ENCODE data around the gene TMPRSS11A. TPM values are rescaled to one million over a fixed set of nuclear protein-coding genes. Genes with fewer than 3 reads are reported as not detected.
A peak's percentile ranks its signal among the peaks of the same experiment; 100 is the strongest.

Gene TMPRSS11A
- polyA plus RNA-seq, 1 donor (not counting 4 experiments of a cell fraction or from before 2014, with no cell fraction given), result 0.03 TPM

DNA sequence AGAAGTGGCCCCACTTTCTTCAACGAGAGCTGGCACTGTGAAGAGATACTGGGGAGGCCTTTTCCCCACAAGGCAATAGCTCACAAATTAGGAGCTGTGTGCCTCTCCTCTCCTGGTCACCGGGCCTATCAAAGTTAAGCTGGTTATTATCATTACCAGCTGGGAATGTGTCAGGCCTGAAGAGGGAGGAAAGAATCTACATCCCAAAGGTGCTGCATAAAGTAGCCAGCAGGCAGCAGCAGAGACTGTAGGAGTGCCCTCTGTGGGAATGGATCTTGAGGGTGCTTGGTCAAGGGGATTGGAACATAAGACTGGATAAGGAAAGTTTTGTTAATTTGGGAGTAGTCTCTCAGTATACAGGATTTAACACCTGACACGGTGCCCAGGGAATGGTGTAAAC lies 70.4 kb downstream of the TMPRSS11A start:
- Histone ChIP-seq H3K4me3 (ENCODE audit: control insufficient read depth in 2 of 3, extremely low read depth in 1 of 3, insufficient read depth in 2 of 3, low read depth in 1 of 3, low read length in 3 of 3) (no peak overlapping the region), H3K9ac (ENCODE audit: control insufficient read depth, extremely low read depth, insufficient read depth, low read length) (no peak overlapping the region), H3K4me1 (ENCODE audit: control insufficient read depth, extremely low read depth, insufficient read depth, low read length) (peaks cover 7% of the 10 kb centered on the region), H3K27ac (ENCODE audit: control insufficient read depth, insufficient read depth, low read length) (no peak overlapping the region), H3K79me2 (ENCODE audit: control insufficient read depth, insufficient read depth, low read length) (no peaks in the 10 kb centered on the region), H3K27me3 (ENCODE audit: control insufficient read depth, extremely low read depth, insufficient read depth, low read length) (no peaks in the 10 kb centered on the region), H3K9me3 (ENCODE audit: control insufficient read depth, low read depth, low read length) (no peaks in the 10 kb centered on the region), H3K4me2 (ENCODE audit: control insufficient read depth, extremely low read depth, insufficient read depth, low read depth, low read length) (no peak overlapping the region), H3K36me3 (ENCODE audit: control insufficient read depth in 2 of 2, extremely low read depth in 1 of 2, insufficient read depth in 2 of 2, low read length in 2 of 2) (no peaks in the 10 kb centered on the region), H2AFZ (ENCODE audit: control insufficient read depth, low read length) (no peak overlapping the region), H3K9me1 (ENCODE audit: control insufficient read depth, extremely low read depth, insufficient read depth, low read length) (no peaks in the 10 kb centered on the region), H4K20me1 (ENCODE audit: control insufficient read depth, extremely low read depth, insufficient read depth, low read length) (no peaks in the 10 kb centered on the region)
- DNase-seq (ENCODE audit: low read depth, low spot score), result no peak
- FAIRE-seq, result peak; percentile 43
- TF ChIP-seq, protein P1, sequence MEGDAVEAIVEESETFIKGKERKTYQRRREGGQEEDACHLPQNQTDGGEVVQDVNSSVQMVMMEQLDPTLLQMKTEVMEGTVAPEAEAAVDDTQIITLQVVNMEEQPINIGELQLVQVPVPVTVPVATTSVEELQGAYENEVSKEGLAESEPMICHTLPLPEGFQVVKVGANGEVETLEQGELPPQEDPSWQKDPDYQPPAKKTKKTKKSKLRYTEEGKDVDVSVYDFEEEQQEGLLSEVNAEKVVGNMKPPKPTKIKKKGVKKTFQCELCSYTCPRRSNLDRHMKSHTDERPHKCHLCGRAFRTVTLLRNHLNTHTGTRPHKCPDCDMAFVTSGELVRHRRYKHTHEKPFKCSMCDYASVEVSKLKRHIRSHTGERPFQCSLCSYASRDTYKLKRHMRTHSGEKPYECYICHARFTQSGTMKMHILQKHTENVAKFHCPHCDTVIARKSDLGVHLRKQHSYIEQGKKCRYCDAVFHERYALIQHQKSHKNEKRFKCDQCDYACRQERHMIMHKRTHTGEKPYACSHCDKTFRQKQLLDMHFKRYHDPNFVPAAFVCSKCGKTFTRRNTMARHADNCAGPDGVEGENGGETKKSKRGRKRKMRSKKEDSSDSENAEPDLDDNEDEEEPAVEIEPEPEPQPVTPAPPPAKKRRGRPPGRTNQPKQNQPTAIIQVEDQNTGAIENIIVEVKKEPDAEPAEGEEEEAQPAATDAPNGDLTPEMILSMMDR (optimal IDR thresholded peaks at IDR 0.05 in 1 of 3, IDR thresholded peaks at IDR 0.05 in 1 of 3, conservative IDR thresholded peaks at IDR 0.05 in 1 of 3; ENCODE audit: extremely low read depth in 1 of 3, insufficient read depth in 2 of 3, low read length in 3 of 3), result peak; percentile 30 to 53 (median 34)
- no peak for TF ChIP-seq EZH2 (IDR thresholded peaks at IDR 0.05; ENCODE audit: low read length)
- dilution Hi-C loops (cut with MboI; ENCODE audit: extremely low pct_ligation_motif_present, low sequenced_read_pairs), result no loop called here

DNA sequence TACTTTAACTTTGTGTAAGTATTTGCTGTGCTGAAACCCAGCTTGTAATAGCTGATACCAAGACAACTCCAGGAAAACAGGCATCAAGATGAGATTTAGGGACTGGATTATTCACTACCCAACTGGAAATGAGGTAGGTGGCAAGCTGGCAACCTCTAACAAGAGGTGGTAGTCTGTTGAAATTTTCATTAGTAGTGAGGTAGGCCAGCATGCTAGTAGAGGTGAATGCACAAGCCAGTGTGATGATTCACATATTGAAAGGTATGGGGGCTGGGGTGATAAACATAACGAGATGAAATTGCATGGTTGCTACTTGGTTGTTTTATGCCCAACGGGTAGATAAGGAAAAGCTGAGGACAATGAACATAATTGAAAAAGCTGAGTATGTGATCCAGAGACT lies 71.0 kb downstream of the TMPRSS11A start:
- dilution Hi-C loops (cut with MboI; ENCODE audit: extremely low pct_ligation_motif_present, low sequenced_read_pairs), result no loop called here
- Histone ChIP-seq H3K4me1 (ENCODE audit: control insufficient read depth, extremely low read depth, insufficient read depth, low read length) (peaks cover 7% of the 10 kb centered on the region), H3K36me3 (ENCODE audit: control insufficient read depth in 2 of 2, extremely low read depth in 1 of 2, insufficient read depth in 2 of 2, low read length in 2 of 2) (no peaks in the 10 kb centered on the region), H2AFZ (ENCODE audit: control insufficient read depth, low read length) (no peak overlapping the region), H3K9me1 (ENCODE audit: control insufficient read depth, extremely low read depth, insufficient read depth, low read length) (no peaks in the 10 kb centered on the region), H3K9me3 (ENCODE audit: control insufficient read depth, low read depth, low read length) (no peaks in the 10 kb centered on the region), H4K20me1 (ENCODE audit: control insufficient read depth, extremely low read depth, insufficient read depth, low read length) (no peaks in the 10 kb centered on the region), H3K9ac (ENCODE audit: control insufficient read depth, extremely low read depth, insufficient read depth, low read length) (no peak overlapping the region), H3K27ac (ENCODE audit: control insufficient read depth, insufficient read depth, low read length) (no peak overlapping the region), H3K27me3 (ENCODE audit: control insufficient read depth, extremely low read depth, insufficient read depth, low read length) (no peaks in the 10 kb centered on the region), H3K4me2 (ENCODE audit: control insufficient read depth, extremely low read depth, insufficient read depth, low read depth, low read length) (no peak overlapping the region), H3K79me2 (ENCODE audit: control insufficient read depth, insufficient read depth, low read length) (no peaks in the 10 kb centered on the region), H3K4me3 (ENCODE audit: control insufficient read depth in 2 of 3, extremely low read depth in 1 of 3, insufficient read depth in 2 of 3, low read depth in 1 of 3, low read length in 3 of 3) (no peak overlapping the region)
- no peak for DNase-seq (ENCODE audit: low read depth, low spot score)
- no peak for FAIRE-seq
- no peak for TF ChIP-seq EZH2 (IDR thresholded peaks at IDR 0.05; ENCODE audit: low read length)
- TF ChIP-seq, protein P1 (optimal IDR thresholded peaks at IDR 0.05 in 1 of 3, IDR thresholded peaks at IDR 0.05 in 1 of 3, conservative IDR thresholded peaks at IDR 0.05 in 1 of 3; ENCODE audit: extremely low read depth in 1 of 3, insufficient read depth in 2 of 3, low read length in 3 of 3), result no peak

Data from keratinocyte (primary cell).